ENCODE data around the gene TMBIM1. TPM values are rescaled to one million over a fixed set of nuclear protein-coding genes. Genes with fewer than 3 reads are reported as not detected.

TMBIM1 gene
- total and polyA plus RNA-seq, 4 donors, result 92.1 to 258 (median 147) TPM

- Histone ChIP-seq H3K4me1 (ENCODE audit: control insufficient read depth in 5 of 5, insufficient read depth in 5 of 5, low read length in 5 of 5) (peaks cover 0 to 52% (median 18%) of the 10 kb centered on the region in 5 donors), H3K9ac (ENCODE audit: insufficient read depth in 1 of 2, low read length in 2 of 2) (no peak overlapping the region), H3K27ac (ENCODE audit: low read depth in 1 of 2, low read length in 1 of 2) (peak overlapping the region in 1 of 2 donors; percentile 62)
These were observed 36.0 kb upstream of the TMBIM1 start for GRCh38 chr2:218328294-218328693.

GRCh38 chr2:218327451-218328210, 35.3 kb upstream of the TMBIM1 start:
- ATAC-seq (ENCODE audit: insufficient read depth, low FRiP score), result no peak
- DNase-seq, result no peak
- H3K36me3 ChIP-seq (ENCODE audit: control insufficient read depth in 4 of 4, insufficient read depth in 4 of 4, low read length in 4 of 4), result no peaks in the 10 kb centered on the region
- no peak overlapping the region for H3K9ac ChIP-seq (ENCODE audit: insufficient read depth in 1 of 2, low read length in 2 of 2)
- no peaks in the 10 kb centered on the region for H3K27me3 ChIP-seq (ENCODE audit: control insufficient read depth in 3 of 3, insufficient read depth in 3 of 3, low read length in 2 of 3)
- no peaks in the 10 kb centered on the region for H3K9me3 ChIP-seq (ENCODE audit: control insufficient read depth in 4 of 4, insufficient read depth in 3 of 4, low read length in 3 of 4)
- 21 to 44% methylated on average over 11 of the region's 11 CpGs for WGBS, 2 donors
- no peak overlapping the region for H3K4me3 ChIP-seq
- no peak for TF ChIP-seq CTCF (IDR thresholded peaks at IDR 0.05; ENCODE audit: control extremely low read depth, extremely low read depth)
- peaks cover 0 to 47% (median 16%) of the 10 kb centered on the region in 5 donors for H3K4me1 ChIP-seq (ENCODE audit: control insufficient read depth in 5 of 5, insufficient read depth in 5 of 5, low read length in 5 of 5)
- H3K27ac ChIP-seq (ENCODE audit: low read depth in 1 of 2, low read length in 1 of 2), result peak overlapping the region in 1 of 2 donors; percentile 21

More at GRCh38 chr2:218328294-218328693, 36.0 kb upstream of the TMBIM1 start:
- no peak for TF ChIP-seq CTCF (IDR thresholded peaks at IDR 0.05; ENCODE audit: control extremely low read depth, extremely low read depth)
- ATAC-seq (ENCODE audit: insufficient read depth, low FRiP score), result no peak
- no peaks in the 10 kb centered on the region for H3K9me3 ChIP-seq (ENCODE audit: control insufficient read depth in 4 of 4, insufficient read depth in 3 of 4, low read length in 3 of 4)
- WGBS, 2 donors, result 95 to 96% methylated on average over 2 of the region's 2 CpGs
- no peaks in the 10 kb centered on the region for H3K36me3 ChIP-seq (ENCODE audit: control insufficient read depth in 4 of 4, insufficient read depth in 4 of 4, low read length in 4 of 4)
- DNase-seq, result no peak
- H3K27me3 ChIP-seq (ENCODE audit: control insufficient read depth in 3 of 3, insufficient read depth in 3 of 3, low read length in 2 of 3), result no peaks in the 10 kb centered on the region
- no peak overlapping the region for H3K4me3 ChIP-seq

GRCh38 chr2:218326315-218326714, 34.0 kb upstream of the TMBIM1 start:
- peaks cover 0 to 50% (median 22%) of the 10 kb centered on the region in 5 donors for H3K4me1 ChIP-seq (ENCODE audit: control insufficient read depth in 5 of 5, insufficient read depth in 5 of 5, low read length in 5 of 5)
- H3K27me3 ChIP-seq (ENCODE audit: control insufficient read depth in 3 of 3, insufficient read depth in 3 of 3, low read length in 2 of 3), result no peaks in the 10 kb centered on the region
- DNase-seq (no peak), ATAC-seq (ENCODE audit: insufficient read depth, low FRiP score) (no peak)
- H3K9ac ChIP-seq (ENCODE audit: insufficient read depth in 1 of 2, low read length in 2 of 2), result no peak overlapping the region
- TF ChIP-seq CTCF (IDR thresholded peaks at IDR 0.05; ENCODE audit: control extremely low read depth, extremely low read depth), result no peak
- H3K9me3 ChIP-seq (ENCODE audit: control insufficient read depth in 4 of 4, insufficient read depth in 3 of 4, low read length in 3 of 4), result no peaks in the 10 kb centered on the region
- peak overlapping the region in 1 of 2 donors; percentile 18 for H3K27ac ChIP-seq (ENCODE audit: low read depth in 1 of 2, low read length in 1 of 2)
- no peaks in the 10 kb centered on the region for H3K36me3 ChIP-seq (ENCODE audit: control insufficient read depth in 4 of 4, insufficient read depth in 4 of 4, low read length in 4 of 4)
- no peak overlapping the region for H3K4me3 ChIP-seq
- WGBS, 2 donors, result 72 to 82% methylated on average over 2 of the region's 2 CpGs
